HepG2 (cell line): ENCODE measurements around the gene DGKD. TPM values are rescaled to one million over a fixed set of nuclear protein-coding genes. Genes with fewer than 3 reads are reported as not detected.

Experiments
- ATAC-seq: fragments of 200-7000 bp; cut with Tn5 transposase; 3 replicates; pipeline ENCODE4 v1.9.1; 2020; ENCODE audit warnings: mild to moderate bottlenecking, moderate library complexity
- BruUV-seq: library from RNA; stranded (reverse); fragments of 400-500 nt; replicated peaks from 2 replicates; lab custom pipeline; 2021; lab: Mats Ljungman, UMichigan
- CTCF ChIA-PET: fragments of 300-600 bp; formaldehyde crosslinking; extraction: SDS; loops from one replicate; lab custom pipeline; 2021; ENCODE audit warnings: low total read pairs, inconsistent platforms, low intra/inter-chr PET ratio; lab: Yijun Ruan, JAX
- POLR2A ChIA-PET: fragments of 350-600 bp; sonication (Branson Sonifier 250); formaldehyde crosslinking; loops from one replicate; lab custom pipeline; 2020; ENCODE audit warnings: antibody characterized with exemption, inconsistent platforms; lab: Yijun Ruan, JAX
- DNase-seq: peaks from one replicate; pipeline ENCODE4 v3.0.0-alpha.2; 2015; ENCODE audit warnings: low spot score
- FAIRE-seq: peaks from 3 replicates; lab custom pipeline; 2011; peaks lifted over from hg19 to GRCh38; lab: Jason Lieb, UNC
- H2AFZ ChIP-seq: one replicate; pipeline ENCODE4 v1.6.1; 2011; ENCODE audit warnings: low read length, inconsistent platforms
- H3K27ac ChIP-seq: fragments of 300-600 bp; 3 replicates; pipeline ENCODE4 v1.8.0; 2011; ENCODE audit warnings: mixed run types, mild to moderate bottlenecking, mixed read lengths, low read length, inconsistent platforms; ENCODE audit not compliant: insufficient read depth; ENCODE audit errors: extremely low read length
- H3K27me3 ChIP-seq, 2 experiments: fragments of 200-600 bp in 1 of 2; 2 replicates in 1 of 2; 3 replicates in 1 of 2; pipeline versions ENCODE4 v1.6.0 to v1.8.0; 2011; ENCODE audit warnings: low read length in 2 of 2, mild to moderate bottlenecking in 2 of 2, moderate library complexity in 2 of 2, inconsistent platforms in 1 of 2; ENCODE audit not compliant: insufficient read depth in 2 of 2, control insufficient read depth in 1 of 2
- H3K36me3 ChIP-seq, 2 experiments: fragments of 200-600 bp in 1 of 2; replicated peaks in 1 of 2; 2 replicates in 1 of 2; 3 replicates in 1 of 2; pipeline versions ENCODE4 v1.5.1 to v1.8.0; 2011; ENCODE audit warnings: low read length in 2 of 2, inconsistent platforms in 1 of 2; ENCODE audit not compliant: insufficient read depth in 2 of 2, control insufficient read depth in 1 of 2
- H3K4me1 ChIP-seq: 2 replicates; pipeline ENCODE4 v1.5.1; 2012; ENCODE audit warnings: low read length, inconsistent platforms; ENCODE audit not compliant: insufficient read depth
- H3K4me2 ChIP-seq: 2 replicates; pipeline ENCODE4 v1.6.0; 2011; ENCODE audit warnings: low read depth, low read length, inconsistent platforms
- H3K4me3 ChIP-seq, 3 experiments: fragments of 200-600 bp in 1 of 3; sonication (generic), shearing (Covaris generic) in 1 of 3; replicated peaks in 1 of 3; 2 replicates each; pipeline ENCODE4 v1.5.1; 2011 to 2016; ENCODE audit warnings: low read length in 3 of 3, inconsistent platforms in 2 of 3, low read depth in 2 of 3, mild to moderate bottlenecking in 2 of 3, control low read depth in 1 of 3, mixed read lengths in 1 of 3; ENCODE audit not compliant: insufficient read depth in 1 of 3
- H3K79me2 ChIP-seq: one replicate; pipeline ENCODE4 v1.6.1; 2011; ENCODE audit warnings: low read length, inconsistent platforms; ENCODE audit not compliant: insufficient read depth
- H3K9ac ChIP-seq: 2 replicates; pipeline ENCODE4 v1.6.0; 2011; ENCODE audit warnings: mild to moderate bottlenecking, low read depth, low read length, inconsistent platforms; ENCODE audit not compliant: insufficient read depth
- H3K9me3 ChIP-seq: 2 replicates; pipeline ENCODE4 v1.5.1; 2012; ENCODE audit warnings: mild to moderate bottlenecking, low read length
- H4K20me1 ChIP-seq: 2 replicates; pipeline ENCODE4 v1.6.0; 2011; ENCODE audit warnings: inconsistent platforms, mild to moderate bottlenecking, low read length, moderate library complexity; ENCODE audit not compliant: insufficient read depth
- MAF1 ChIP-seq: sonication (generic); formaldehyde crosslinking; IDR thresholded peaks from 2 replicates; pipeline ENCODE4 v1.5.0; 2020; ENCODE audit warnings: missing genetic modification reagents, borderline replicate concordance
- MAFK ChIP-seq, 2 experiments: IDR thresholded peaks in 1 of 2; conservative IDR thresholded peaks in 1 of 2; 2 replicates each; pipeline ENCODE4 v1.6.1; 2011; ENCODE audit warnings: improper control_type of control experiment in 2 of 2, low read length in 2 of 2
- SNRNP70 ChIP-seq: fragments of 200-400 bp; formaldehyde crosslinking; IDR thresholded peaks from 2 replicates; pipeline ENCODE4 v1.6.1; 2017; ENCODE audit warnings: mild to moderate bottlenecking, low read depth, low read length, moderate library complexity
- ZKSCAN8 ChIP-seq: IDR thresholded peaks from 2 replicates; pipeline ENCODE4 v1.6.1; 2016; ENCODE audit warnings: borderline replicate concordance, missing genetic modification reagents, missing compliant biosample characterization
- ZNF790 ChIP-seq: sonication (generic); formaldehyde crosslinking; IDR thresholded peaks from 2 replicates; pipeline ENCODE4 v1.8.0; 2022; ENCODE audit warnings: missing genetic modification reagents, mild to moderate bottlenecking, borderline replicate concordance
- WGBS: methylation state at CpG from one replicate; pipeline ENCODE4 v1.1.6; 2017; ENCODE audit warnings: low lambda C conversion rate; 5-methylcytosine and 5-hydroxymethylcytosine counted together
- in situ Hi-C: cut with HindIII; loops from 2 replicates; pipeline ENCODE4 v1.10.0; 2017; ENCODE audit warnings: low pct_unique_long_range_greater_than_20kb; ENCODE audit not compliant: extremely low pct_ligation_motif_present
- intact Hi-C: fragments of 100-400 bp; cut with micrococcal nuclease; formaldehyde crosslinking; loops from one replicate; pipeline ENCODE4 v1.10.0; 2022; ENCODE audit not compliant: unreplicated experiment
- polyA plus RNA-seq, 8 experiments: library from polyadenylated mRNA; depleted of rRNA in 3 of 8; stranded (reverse) in 7 of 8; unstranded in 1 of 8; fragments of >200 nt; fragmentation: Illumina TruSeq in 4 of 8; extraction: Trizol in 4 of 8; gene quantifications; 2 replicates each; pipeline versions ENCODE4 v1.2.1 to v1.2.3, GENCODE V29; 2011 to 2016; ENCODE audit warnings: low read depth in 4 of 8, missing spikeins in 1 of 8, mixed read lengths in 1 of 8; ENCODE audit not compliant: insufficient read depth in 1 of 8
- total RNA-seq, 5 experiments: library from RNA; depleted of rRNA; stranded (reverse); fragments of >200 nt; fragmentation: Illumina TruSeq; extraction: Trizol; gene quantifications; 2 replicates each; pipeline ENCODE4 v1.2.3, GENCODE V29; 2016; ENCODE audit warnings: low read depth in 1 of 5
- TF ChIP-seq, protein P1 (sequence below): sonication (generic); formaldehyde crosslinking; conservative IDR thresholded peaks from 2 replicates; pipeline ENCODE4 v1.8.0; 2022; ENCODE audit warnings: mild to moderate bottlenecking, moderate library complexity, missing genetic modification reagents

DGKD gene
- total and polyA plus RNA-seq, 2 of the 13 experiments (the other 11 are each of a cell fraction or from before 2014, with no cell fraction given): 24.5 to 33.2 TPM

DNA sequence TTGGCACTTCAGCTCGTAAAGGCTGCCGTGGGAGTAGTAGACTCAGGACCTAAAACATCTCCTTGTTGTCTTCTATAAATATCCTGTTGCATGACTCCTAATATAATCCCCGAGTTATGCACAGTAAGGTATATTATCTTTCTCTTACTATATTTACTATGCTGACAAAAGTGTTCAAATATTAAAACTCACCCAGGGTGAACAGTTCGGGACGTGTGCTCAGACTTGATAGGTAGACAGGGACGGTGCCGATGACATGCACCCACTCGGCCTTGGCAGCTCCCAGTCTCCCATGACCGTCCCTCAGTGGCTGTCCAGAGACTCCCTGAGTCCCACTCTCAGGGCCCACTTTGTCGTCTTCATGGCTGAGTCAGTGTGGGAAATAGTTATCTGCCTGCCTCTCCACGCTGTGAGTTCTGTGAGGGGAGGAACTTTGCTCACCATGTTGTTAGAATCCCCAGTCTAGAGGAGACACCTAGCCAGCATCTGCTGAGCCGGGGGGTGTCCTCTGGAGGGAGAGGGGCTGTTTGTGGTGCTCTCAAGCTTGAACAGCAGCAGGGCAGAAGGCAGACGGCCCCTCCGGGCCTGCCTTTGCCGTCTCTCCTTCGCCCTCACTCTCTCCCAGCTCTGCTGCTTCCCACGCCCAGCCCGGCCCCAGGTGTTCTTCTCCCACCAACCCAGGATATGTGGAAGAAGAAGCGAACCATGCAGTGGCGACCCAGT is 75.0 kb downstream of the DGKD start:
- WGBS: 97% methylated on average over 20 of the region's 20 CpGs
- Histone ChIP-seq H3K4me3 (no peak overlapping the region), H3K9me3 (no peaks in the 10 kb centered on the region), H3K4me2 (no peak overlapping the region), H3K36me3 (peaks cover 0 to 2% of the 10 kb centered on the region in 2 experiments; a peak in 1 of 5 replicates), H2AFZ (no peak overlapping the region), H3K4me1 (peaks cover 2% of the 10 kb centered on the region; the same call in 1 of the 2 replicates), H4K20me1 (0 out of 2 replicates have a peak, but pooled peaks cover 2% of the 10 kb centered on the region), H3K27ac (no peak overlapping the region), H3K27me3 (no peaks in the 10 kb centered on the region), H3K79me2 (peaks cover 14% of the 10 kb centered on the region), H3K9ac (no peak overlapping the region)
- in situ Hi-C loops (no loop called here), intact Hi-C loops (no loop called here)
- DNase-seq (no peak), ATAC-seq (no peak), FAIRE-seq (no peak)
- CTCF ChIA-PET: no interaction called here
- TF ChIP-seq MAFK (conservative IDR thresholded peaks at IDR 0.05 in 1 of 2, IDR thresholded peaks at IDR 0.05 in 1 of 2; ENCODE audit: low read length in 2 of 2) (peak in 1 of 2 experiments; percentile 35; a peak in 1 of 4 replicates), ZKSCAN8 (CRISPR knock-in tag) (no peak), SNRNP70 (no peak), MAF1 (CRISPR knock-in tag) (no peak), ZNF790 (CRISPR knock-in tag) (no peak)
- TF ChIP-seq, protein P1, sequence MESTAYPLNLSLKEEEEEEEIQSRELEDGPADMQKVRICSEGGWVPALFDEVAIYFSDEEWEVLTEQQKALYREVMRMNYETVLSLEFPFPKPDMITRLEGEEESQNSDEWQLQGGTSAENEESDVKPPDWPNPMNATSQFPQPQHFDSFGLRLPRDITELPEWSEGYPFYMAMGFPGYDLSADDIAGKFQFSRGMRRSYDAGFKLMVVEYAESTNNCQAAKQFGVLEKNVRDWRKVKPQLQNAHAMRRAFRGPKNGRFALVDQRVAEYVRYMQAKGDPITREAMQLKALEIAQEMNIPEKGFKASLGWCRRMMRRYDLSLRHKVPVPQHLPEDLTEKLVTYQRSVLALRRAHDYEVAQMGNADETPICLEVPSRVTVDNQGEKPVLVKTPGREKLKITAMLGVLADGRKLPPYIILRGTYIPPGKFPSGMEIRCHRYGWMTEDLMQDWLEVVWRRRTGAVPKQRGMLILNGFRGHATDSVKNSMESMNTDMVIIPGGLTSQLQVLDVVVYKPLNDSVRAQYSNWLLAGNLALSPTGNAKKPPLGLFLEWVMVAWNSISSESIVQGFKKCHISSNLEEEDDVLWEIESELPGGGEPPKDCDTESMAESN (CRISPR knock-in tag): no peak
- POLR2A ChIA-PET: no interaction called here
- BruUV-seq: no TSS peak
